Fibroblast of peridontal ligament (primary cell): Measurements from ENCODE around the gene POMC.
"Not testable (repeated sequence)": the region's sequence is repeated elsewhere in the genome, so short reads cannot be mapped to it uniquely, and the experiment has no call there.

Source experiments
- DNase-seq: peaks from one replicate; pipeline ENCODE4 v3.0.0-alpha.2; 2010; ENCODE audit errors: extremely low read depth

POMC gene

DNA sequence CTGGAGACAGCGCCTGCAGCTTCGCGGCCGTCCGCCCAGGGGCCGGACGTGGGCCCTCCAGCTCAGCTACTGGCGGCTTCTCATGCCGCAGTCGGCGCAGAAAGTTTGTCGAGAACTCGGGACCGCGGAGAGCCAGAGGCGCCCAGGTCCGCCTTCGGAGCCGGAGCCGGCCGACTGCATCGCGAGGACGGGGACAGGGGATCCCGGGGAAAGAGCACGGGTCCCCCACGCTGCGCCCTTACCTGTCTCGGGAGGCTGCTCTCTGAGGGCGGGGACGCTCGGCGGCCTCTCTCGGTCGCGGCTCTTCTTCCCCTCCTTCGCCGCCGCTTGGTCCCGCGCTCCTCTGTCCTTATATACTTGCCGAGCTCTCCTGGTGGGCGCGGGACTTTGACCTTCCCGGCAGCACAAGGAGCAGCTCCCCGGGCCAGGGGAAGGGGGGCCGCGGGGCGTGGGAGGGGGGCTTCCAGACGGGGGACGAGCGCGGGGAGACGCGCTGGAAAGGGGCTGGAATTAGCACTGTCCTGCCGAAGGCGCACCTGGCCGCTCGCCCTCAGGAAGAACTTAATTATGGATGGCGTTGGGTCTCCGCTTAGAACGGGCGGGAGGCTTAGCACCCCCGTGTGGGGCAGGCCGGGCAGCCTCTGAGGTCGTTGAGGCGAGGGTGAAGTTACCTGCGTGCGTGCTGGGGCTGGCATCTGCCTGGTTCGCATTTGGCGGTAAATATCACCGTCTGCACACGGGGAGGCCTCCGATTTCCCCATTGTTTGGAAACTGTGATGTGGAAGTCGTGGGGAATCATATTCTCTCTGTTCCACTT lies at the start of gene POMC:
Gene POMC (minus strand): TSS at position 325 of the 817 bp plus-strand sequence. CDS start 3,808 bp downstream, outside the sequence.
- peak; percentile 3 for DNase-seq

DNA sequence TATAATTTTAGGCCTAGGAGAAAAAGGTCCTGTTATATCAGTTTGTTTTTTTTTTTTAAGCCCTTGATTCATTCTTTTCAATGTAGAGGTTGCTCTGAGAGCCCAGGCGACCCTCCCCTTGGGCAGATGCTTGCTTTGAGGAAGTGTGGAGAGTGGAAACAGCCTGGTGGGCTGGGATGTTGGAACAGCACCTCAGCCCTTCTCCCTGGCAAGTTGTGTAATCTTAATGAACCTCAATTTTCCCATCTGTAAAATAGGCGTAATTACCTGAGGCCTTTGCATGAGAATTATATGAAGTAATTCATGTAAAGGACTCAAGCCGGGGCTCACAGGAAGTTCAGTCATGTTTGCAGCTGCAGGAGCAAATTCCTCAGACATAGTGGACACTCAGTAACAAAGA lies 49.7 kb upstream of the POMC start:
- DNase-seq: no peak

DNA sequence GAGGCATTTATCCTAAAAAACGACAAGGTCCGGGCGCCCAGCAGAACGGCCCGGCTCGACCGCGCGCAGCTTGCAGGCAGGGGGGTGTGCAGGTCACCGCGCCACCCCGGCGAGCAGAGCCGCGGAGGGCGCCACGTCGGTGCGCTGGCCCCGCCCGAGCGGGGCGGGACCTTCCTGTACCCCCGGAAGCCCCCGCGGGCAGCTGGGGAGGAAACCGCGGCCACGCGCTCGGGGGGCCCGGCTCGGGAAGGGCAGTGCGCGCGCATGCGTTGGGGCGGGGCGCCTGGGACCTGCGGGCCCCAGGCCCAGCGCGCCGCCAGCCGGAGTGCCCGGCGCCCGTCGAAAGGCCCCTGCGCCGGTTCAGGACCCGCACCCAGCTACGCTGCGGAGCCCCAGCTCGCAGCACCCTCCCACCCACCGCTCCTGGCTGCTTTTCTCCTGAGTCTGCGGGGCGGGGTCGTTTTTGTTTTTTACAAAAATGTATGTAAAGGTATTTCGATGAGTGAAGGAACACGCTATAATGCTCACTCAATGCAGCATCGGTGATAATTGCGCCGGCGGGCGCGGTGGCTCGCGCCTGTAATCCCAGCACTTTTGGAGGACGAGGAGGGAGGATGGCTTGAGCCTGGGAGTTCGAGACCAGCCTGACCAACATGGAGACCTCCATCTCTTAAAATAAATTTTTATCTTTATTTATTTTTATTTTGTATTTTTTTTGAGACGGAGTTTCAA lies 47.7 kb upstream of the POMC start:
- peak; percentile 30 for DNase-seq

DNA sequence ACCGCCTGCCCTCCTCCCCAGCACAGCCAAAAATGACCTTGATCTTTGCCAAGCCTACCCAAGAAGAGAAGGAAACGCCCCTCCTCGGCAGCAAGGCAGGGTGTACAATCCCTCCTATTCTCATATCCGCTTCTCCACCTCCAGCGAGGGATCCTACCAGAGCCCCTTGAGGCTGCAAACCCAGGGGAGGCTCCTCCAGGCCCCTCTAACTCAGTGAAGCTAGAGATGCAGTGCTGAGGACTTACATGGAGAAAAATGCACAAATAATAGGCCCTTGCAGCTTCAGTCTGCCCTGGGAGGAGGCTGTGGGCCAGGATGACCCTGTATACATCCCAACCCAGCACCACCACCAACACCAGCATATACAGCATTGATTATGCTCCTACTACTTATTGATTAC lies 46.9 kb upstream of the POMC start:
- DNase-seq: no peak

DNA sequence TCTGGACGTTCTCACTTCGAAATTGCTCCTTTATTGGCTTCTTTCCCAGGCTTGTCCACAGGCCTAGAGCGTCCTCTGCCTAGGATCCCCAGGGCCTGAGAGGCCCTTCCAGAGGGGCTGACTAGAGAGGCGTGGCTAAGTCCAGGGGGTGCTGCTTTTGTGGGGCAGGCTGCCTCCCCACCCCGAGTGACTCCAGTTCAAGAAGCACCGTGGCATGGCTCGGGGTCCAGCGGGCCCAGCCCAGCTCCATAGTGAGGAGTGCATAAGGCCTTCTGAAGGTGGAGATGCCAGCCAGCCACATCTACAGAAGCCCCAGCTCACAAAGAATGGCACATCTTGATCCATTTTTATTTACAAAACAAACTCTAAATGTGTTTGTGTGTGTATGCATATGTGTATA lies 44.8 kb upstream of the POMC start:
- DNase-seq: no peak

DNA sequence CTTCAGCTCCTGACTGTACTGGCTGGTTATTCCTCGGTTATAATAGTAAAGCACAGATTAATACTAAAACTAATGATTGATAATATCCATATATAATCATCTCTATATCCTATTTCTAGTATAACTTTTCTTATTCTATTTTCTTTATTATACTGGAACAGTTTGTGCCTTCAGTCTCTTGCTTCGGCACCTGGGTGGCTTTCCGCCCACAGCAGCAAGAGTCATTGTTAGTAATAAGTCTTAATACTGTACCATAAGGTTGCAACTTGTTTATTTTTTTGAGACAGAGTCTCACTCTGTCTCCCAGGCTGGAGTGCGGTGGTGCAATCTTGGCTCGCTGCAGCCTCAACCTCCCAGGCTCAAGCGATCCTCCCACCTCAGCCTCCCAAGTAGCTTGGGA lies 42.5 kb upstream of the POMC start:
- not testable (repeated sequence) for DNase-seq

DNA sequence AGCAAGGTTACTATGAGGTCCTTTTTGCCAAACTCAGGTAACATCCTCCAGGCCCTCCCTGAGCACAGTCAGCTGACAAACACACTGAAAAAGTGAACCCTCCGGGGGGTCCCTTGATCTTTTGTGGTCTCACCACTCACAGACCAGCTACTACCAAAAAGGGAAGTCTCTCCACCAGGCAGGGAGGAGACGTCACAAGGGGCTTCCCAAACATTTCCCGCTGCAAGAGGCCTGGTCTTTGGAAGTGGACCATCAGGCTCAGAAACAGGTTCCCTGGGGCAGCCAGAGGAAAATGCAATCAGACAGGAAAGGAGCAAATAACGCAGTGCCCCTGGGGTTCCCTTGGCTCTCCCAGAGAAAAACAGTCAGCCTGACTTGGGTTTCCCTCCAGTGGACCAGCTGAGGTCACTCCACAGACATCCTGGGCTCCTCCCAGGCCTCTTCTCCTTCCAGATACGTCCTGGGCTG lies 38.7 kb upstream of the POMC start:
- no peak for DNase-seq

DNA sequence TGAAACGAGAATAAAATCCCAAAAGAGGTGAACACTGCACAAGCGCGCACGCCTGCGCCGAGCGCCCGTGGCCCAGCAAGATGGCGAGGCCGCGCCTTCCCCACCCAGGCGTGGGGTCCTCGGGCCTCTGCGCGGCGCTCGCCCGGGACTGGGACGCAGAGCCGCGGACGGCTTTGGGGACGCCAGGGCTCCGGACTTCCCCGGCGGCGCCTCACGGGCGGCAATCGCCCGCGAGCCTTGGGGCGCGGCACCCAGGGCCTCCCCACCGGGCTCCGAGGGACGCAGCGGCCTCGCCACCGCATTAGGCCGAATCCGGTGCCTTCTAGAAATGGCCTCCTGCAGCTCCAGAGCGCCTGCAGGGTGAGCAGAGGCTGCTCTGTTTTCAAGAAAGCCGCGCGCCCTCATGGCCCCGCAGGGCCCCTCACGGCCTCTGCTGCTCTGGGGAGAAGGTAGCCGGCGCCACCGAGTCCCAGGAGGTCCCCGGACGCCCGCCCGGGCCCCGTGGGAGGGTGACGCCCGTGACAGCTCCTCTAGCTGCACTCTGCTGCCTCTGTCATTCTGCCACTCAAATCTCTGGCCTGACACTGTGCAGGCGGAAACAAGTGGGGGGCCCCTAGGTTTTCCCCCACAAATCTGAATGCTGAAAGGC lies 35.9 kb upstream of the POMC start:
- no peak for DNase-seq

DNA sequence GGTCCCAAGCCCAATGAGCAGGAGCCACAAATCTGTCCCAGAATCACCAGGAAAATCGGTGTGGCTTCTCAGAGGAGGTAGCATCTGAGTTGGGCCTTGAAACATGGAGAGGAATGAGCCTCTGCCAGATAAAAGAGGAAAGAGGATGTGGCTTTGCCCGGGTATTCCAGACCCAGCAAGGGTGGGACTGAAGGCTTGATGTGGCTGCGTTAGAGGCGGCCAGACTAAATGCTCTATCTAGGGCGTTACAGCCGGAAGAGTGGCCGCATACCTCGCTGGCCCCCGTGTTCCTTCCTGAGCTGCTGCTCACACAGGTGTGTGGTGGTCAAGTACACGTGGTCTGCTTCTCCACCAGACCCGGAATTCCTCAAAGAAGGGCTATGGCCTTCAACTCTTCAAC lies 33.9 kb upstream of the POMC start:
- DNase-seq: no peak

DNA sequence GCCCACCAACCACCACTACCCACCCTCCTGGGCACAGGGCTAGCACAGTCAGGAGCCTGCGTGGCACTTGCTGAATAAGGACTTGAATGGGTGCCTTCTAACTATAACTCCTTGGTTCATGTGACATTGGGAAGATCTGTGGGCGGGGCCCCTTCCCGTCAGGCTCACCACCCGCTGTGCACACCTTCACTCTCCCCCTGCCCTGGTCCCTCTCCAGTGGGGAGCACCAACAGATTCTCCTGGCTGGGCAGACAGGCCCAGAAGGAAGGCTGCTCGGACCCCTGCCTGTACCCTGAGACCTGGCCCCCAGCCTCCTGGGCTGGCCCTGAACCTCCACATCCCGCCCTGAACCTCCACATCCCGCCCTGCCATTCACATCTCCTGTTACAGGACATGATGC lies 33.4 kb upstream of the POMC start:
- no peak for DNase-seq

DNA sequence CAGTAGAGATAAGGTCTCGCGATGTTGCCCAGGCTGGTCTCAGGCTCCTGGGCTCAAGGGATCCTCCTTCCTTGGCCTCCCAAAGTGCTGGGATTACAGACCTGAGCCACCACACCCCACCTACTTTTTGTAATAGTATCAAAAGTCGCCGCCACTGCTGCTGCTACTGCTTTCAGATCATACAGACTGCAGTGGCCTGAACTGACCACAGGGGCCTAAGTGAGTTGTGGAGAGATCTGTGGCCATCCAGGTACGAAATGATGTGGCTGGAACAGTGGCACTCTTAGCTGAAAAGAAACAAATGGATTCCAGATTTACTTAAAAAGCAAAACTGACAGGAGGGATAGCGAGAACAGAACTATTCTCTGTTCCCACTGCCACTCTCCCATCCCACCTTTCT lies 32.9 kb upstream of the POMC start:
- no peak for DNase-seq

DNA sequence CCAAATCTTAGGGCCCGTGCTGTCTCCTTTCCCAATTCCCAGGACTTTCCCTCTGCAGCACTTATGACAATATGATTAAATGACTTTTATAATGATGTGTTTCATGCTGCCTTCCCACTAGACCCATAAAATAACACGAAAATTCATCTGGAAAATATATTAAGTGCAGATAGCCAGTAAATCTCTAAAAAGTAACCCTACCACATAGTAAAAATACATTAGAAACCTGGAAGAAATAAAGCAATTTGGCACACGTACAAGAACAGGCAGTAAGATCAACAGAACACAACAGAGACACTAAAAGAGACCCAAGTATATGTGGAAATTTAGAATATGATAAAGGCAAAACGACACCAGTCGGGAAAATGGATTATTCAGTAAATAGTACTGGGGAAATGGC lies 30.2 kb upstream of the POMC start:
- DNase-seq: no peak

DNA sequence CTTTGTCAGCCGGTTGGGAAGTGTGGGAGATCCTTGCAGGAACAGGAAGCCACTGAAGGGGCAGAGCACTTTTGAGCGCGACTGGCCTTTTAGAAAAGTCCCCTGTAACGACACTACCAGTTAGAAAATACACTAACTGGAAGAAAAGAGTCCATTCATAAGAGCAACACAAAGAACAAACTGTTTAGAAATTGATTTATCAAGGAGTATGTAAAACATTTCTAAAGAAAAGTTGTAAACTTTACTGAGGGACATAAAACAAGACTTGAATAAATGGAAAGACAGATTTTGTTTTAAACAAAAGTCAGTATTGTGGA lies 29.8 kb upstream of the POMC start:
- no peak for DNase-seq

DNA sequence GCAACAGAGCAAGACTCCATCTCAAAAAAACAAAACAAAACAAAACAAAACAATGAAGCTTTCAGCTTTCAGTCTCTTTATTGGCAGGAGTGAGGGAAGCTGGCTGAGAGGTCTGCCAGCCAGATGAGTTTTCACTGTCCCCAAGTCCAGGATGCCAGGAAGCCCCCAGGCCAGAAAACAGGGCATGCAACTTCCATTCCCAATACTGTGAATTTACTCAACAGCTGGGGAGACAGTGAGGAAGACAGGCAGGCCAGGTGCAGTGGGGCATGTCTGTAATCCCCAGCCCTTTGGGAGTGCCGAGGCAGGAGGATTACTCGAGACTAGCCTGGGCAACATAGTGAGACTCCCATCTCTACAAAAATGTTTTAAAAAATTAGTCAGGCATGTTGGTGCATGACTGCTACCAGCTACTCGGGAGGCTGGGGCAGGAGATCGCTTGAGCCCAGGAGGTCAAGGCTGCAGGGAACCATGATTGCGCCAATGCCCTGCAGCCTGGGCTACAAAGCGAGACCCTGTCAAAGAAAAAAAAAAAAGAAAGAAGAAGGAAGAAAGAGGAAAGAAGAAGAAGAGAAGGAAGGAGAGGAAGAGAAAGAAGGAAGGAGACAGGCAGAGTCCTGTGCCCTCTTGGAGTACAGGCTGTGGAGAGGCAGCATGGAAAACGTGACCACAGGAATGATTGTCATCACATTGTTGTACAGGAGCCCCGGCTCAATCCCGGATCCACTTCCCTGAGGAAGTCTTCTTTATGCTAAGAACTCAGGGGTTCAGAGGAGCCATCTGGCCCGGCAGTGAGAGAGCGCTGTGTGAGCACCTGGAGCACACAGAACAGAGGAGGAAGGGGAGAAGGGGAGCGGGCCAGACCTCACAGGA lies 29.2 kb upstream of the POMC start:
- peak; percentile 38 for DNase-seq

DNA sequence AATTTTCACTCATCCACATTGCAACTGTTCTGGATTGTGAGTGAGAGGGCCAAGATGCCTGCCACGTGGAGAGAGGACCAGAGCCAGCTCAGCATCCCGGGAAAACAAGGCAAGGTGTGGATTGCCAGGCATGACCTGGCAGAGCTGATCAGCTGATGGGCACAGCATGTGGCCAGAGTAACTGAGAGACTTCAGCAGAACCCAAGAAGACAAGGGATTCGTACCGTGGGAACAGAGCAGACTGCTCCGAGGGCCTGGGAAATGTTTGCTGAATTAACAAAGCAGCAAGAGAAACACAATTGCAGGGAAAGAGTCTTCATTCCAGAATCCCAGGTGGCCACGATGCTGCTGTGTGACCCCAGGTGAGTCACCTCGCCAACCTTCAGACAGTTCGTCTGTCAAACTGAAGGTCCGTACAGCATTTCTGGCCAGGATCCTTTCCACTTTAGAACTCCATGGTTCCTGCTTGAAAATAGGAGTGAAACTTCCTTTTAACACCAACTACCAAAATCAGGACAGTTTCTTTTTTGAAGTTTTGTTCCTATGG lies 26.3 kb upstream of the POMC start:
- no peak for DNase-seq

DNA sequence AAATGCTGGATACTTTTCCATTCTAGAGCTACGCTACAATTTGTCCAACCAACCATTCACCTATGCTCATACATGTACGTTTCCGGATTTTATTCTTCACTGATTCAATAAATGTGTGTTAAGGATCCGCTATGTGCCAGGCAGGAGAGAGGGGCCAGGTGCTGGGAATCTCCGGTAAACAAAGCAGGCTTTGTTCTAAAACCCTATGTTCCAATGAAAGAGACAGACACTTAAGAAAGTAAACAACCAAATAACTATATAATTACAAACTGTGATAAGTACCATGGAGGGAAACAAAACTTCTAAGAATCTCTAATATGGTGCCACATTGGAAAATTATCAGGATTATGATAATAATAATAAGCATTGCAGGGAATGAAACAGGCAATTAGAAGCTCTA lies 22.2 kb upstream of the POMC start:
- DNase-seq: no peak

DNA sequence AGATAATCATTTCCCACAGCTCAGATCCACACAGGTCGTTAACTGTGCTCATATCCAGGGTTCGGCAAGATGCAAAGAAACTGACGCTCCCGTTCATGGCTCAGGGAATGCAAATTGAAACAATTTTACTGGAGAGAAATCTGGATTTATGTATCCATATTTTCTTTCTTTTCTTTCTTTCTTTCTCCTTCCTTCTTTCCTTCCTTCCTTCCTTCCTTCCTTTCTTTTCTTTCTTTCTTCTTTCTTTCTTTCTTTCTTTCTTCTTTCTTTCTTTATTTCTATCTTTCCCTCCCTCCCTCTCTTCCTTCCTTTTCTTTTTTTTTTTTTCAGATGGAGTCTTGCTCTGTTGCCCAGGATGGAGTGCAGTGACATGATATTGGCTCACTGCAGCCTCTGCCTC lies 20.0 kb upstream of the POMC start:
- no peak for DNase-seq

DNA sequence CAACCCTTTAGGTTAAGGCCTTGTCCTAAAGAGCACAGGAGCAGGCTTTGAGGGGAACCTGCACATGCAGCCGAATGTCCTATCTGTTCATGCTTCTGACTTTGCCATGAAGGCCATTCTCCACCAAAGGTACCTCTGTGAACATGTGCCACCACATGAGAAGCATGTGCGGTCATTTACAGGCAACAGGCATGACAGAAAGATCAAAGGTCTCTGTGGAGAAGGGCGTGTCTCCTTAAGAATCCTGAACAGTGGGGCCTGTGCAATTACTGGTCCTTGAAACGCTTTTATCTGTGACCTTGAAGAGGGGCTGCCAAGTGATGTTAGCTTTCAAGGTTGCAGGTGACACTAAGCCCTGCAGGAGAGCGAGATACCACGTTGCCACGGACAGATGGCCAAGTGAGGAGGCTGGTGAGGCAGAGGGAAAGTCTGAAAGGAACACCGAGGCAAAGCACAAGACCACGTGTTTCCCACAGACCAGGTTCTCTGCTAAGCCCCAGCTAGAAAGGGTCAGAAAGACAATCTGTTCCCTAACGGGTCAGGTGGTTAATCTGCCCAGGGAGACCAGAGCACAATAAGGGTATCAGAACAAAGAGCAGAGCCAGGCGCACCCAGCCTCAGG lies 19.5 kb upstream of the POMC start:
- DNase-seq: no peak

DNA sequence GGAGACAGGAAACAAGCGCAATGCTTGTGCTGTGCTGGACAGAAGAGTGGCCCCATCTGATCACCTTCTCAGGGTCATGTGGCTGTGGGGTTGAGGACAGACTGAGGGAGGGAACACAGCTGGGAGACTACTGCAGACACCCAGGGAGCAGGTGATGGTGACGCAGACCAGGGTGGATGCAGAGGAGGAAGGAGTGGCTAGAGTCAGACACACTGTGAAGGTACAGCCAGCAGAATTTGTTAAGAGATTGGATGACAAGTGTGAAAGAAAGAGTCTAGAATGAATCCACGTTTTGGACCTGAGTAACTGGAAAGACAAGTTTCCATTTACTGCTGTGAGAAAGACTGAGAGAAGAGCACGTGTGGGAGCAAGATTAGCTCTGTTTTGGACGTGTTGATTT lies 15.9 kb upstream of the POMC start:
- DNase-seq: no peak

DNA sequence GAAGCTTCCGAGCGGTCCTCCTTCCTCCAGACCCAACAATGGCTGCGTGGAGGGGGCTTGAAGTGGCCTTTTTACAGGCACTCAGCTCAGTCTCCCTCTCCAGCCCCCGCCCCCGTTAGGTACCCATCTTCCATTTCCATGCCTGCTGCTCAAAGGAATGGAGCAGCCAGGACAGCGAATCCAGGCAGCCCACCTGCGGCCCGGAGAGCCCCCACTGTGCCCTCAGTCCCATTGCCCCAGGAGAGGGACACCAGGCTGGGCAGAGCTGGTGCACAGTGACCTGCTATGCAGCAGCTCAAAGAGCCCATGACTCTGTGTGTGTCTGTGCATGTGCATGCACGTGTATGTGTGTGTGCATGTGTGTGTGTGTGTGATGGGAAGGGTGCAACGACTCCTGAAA lies 10.6 kb upstream of the POMC start:
- no peak for DNase-seq

DNA sequence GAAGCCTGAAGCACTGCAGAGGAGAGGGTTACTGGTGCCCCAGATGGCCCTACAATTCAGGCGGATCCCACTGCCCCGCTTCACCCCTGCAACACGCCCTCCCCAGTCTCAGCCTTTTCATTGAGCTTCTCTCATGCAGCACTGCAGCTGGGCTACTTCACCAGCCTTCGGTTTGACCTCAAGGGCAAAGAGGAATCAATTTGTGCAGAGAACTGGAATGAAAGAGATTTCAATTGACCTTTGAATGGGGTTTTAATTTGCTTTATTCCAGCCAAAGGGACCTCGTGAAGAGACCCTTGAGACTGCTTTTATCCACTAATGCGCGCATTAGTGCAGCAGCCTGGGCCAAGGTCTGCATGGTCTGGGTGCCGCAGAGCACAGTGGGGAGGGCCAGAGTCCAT lies 8.8 kb upstream of the POMC start:
- no peak for DNase-seq
